Activated naive CD8-positive, alpha-beta T cell treated with anti-CD3 and anti-CD28 coated beads, Interleukin-2, amount 50 U/mL, for 16 hours (primary cell): ENCODE measurements around the gene SLC35F3.

Experiments
- DNase-seq: peaks from one replicate; pipeline ENCODE4 v3.0.0-alpha.2; 2020; ENCODE audit warnings: low read depth, low spot score

SLC35F3 gene

GRCh38 chr1:234040446-234041317, 136.2 kb downstream of the SLC35F3 start:
- DNase-seq, result no peak

GRCh38 chr1:234044079-234044478, 139.6 kb downstream of the SLC35F3 start:
- DNase-seq, result no peak

- DNase-seq, result no peak
Measured at GRCh38 chr1:234047123-234047522, 142.6 kb downstream of the SLC35F3 start.

GRCh38 chr1:234062166-234062565, 157.7 kb downstream of the SLC35F3 start:
- no peak for DNase-seq

GRCh38 chr1:234065794-234066447, 161.4 kb downstream of the SLC35F3 start:
- DNase-seq, result peak; percentile 18

GRCh38 chr1:234067581-234068337, 163.3 kb downstream of the SLC35F3 start:
- DNase-seq, result no peak

GRCh38 chr1:234069760-234070159, 165.3 kb downstream of the SLC35F3 start:
- DNase-seq, result no peak

- DNase-seq, result no peak
Measured at GRCh38 chr1:234072793-234073192, 168.3 kb downstream of the SLC35F3 start.

- no peak for DNase-seq
Measured at GRCh38 chr1:234078143-234078542, 173.7 kb downstream of the SLC35F3 start.

- no peak for DNase-seq
Measured at GRCh38 chr1:234079896-234080295, 175.4 kb downstream of the SLC35F3 start.

- no peak for DNase-seq
Measured at GRCh38 chr1:234083460-234083859, 179.0 kb downstream of the SLC35F3 start.

GRCh38 chr1:234089396-234089795, 184.9 kb downstream of the SLC35F3 start:
- DNase-seq, result no peak

GRCh38 chr1:234090212-234091064, 186.0 kb downstream of the SLC35F3 start:
- DNase-seq, result no peak

- no peak for DNase-seq
Measured at GRCh38 chr1:234091065-234091401, 186.6 kb downstream of the SLC35F3 start.

- no peak for DNase-seq
Measured at GRCh38 chr1:234091876-234092275, 187.4 kb downstream of the SLC35F3 start.

- no peak for DNase-seq
Measured at GRCh38 chr1:234093107-234093506, 188.6 kb downstream of the SLC35F3 start.

- no peak for DNase-seq
Measured at GRCh38 chr1:234093741-234094140, 189.3 kb downstream of the SLC35F3 start.

- DNase-seq, result no peak
Measured at GRCh38 chr1:234094172-234094571, 189.7 kb downstream of the SLC35F3 start.

- no peak for DNase-seq
Measured at GRCh38 chr1:234096161-234096770, 191.8 kb downstream of the SLC35F3 start.

- no peak for DNase-seq
Measured at GRCh38 chr1:234102583-234102982, 198.1 kb downstream of the SLC35F3 start.

GRCh38 chr1:234103198-234103597, 198.7 kb downstream of the SLC35F3 start:
- DNase-seq, result no peak
